Right cardiac atrium (tissue), 5 donors: ENCODE results near the gene FXYD3. TPM values are rescaled to one million over a fixed set of nuclear protein-coding genes. Genes with fewer than 3 reads are reported as not detected.

ENCODE experiments used
- ATAC-seq, 2 donors: fragments of 200-7000 bp; cut with Tn5 transposase; one replicate each; pipeline versions ENCODE4 v1.8.0 to v1.9.1; 2020; ENCODE audit warnings: moderate library complexity in 2 of 2, mild to moderate bottlenecking in 1 of 2
- DNase-seq, 3 donors: peaks; one replicate each; pipeline ENCODE4 v3.0.0-alpha.2; 2020
- H3K27ac ChIP-seq: one replicate; pipeline ENCODE4 v1.5.1; 2013; ENCODE audit warnings: mild to moderate bottlenecking, low read length, control low read depth, moderate library complexity
- H3K27me3 ChIP-seq: one replicate; pipeline ENCODE4 v1.6.1; 2013; ENCODE audit not compliant: control insufficient read depth, insufficient read depth
- H3K4me1 ChIP-seq: one replicate; pipeline ENCODE4 v1.6.1; 2013; ENCODE audit warnings: low read length; ENCODE audit not compliant: control insufficient read depth, insufficient read depth
- H3K4me3 ChIP-seq: one replicate; pipeline ENCODE4 v1.5.1; 2013; ENCODE audit warnings: low read length, control low read depth
- H3K9me3 ChIP-seq: one replicate; pipeline ENCODE4 v1.6.1; 2013; ENCODE audit warnings: low read length; ENCODE audit not compliant: control insufficient read depth
- WGBS: extraction: QIAGEN DNeasy Blood & Tissue Kit; methylation state at CpG from one replicate; pipeline ENCODE4 v1.1.7; 2013; 5-methylcytosine and 5-hydroxymethylcytosine counted together
- intact Hi-C, 4 donors: fragments of 100-400 bp; cut with DNase I; formaldehyde crosslinking; loops; one replicate each; pipeline versions ENCODE4 v1.11.0 to v1.14.0; 2022 to 2023
- polyA plus RNA-seq: library from polyadenylated mRNA; stranded (reverse); fragments of 200-250 nt; gene quantifications from one replicate; pipeline ENCODE4 v1.2.3, GENCODE V29; 2013
- total RNA-seq, 4 donors: library from RNA; stranded (reverse); fragmentation: NEBNext Ultra II Directional; extraction: Animal tissue kit (Norgen Biotek cat#: 25700); gene quantifications; one replicate each; pipeline ENCODE4 v1.2.1, GENCODE V29; 2021
- donor health status: healthy with polysubstance abuse.
- donor health status: DM: no; HTN: yes; CAD: no.
- donor health status: DM: no; HTN: no; CAD: no.
- donor health status: DM: no; HTN: yes; CAD: no; lungs with severe emphysema.
- donor health status: DM: yes; HTN: yes; CAD: no.

The FXYD3 gene
- total and polyA plus RNA-seq, 5 donors = 2.2 to 5.7 (median 4.8) TPM

DNA sequence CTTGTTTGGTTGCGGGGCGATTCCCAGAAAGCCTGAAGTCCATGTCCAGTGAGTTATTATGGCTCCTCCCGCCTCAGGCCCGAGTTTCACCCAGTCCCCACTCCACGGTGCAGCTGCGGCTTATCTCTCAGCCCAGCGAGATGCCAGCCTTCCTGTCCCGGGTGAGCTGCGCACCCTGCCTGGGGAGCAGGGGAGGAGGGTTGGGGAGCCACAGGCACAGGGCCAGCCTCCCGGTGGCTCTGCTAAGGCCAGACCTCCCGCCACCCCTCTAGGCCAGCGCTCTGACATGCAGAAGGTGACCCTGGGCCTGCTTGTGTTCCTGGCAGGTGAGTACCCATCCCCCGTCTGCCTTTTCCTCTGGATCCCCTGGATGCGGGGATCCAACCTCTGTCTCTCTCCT, 3.5 kb downstream of the FXYD3 start:
- WGBS = 55% methylated on average over 14 of the region's 14 CpGs
- H3K4me3 ChIP-seq = no peak overlapping the region
- DNase-seq (peak in 2 of 3 donors; percentile 26 to 57), ATAC-seq (no peak)
- H3K9me3 ChIP-seq = no peaks in the 10 kb centered on the region
- H3K27me3 ChIP-seq = no peaks in the 10 kb centered on the region
- H3K27ac ChIP-seq = peak overlapping the region; percentile 19
- H3K4me1 ChIP-seq = peaks cover 4% of the 10 kb centered on the region
- intact Hi-C loops = no loop called here

- WGBS = 67% methylated on average over 9 of the region's 9 CpGs
- Histone ChIP-seq H3K27ac (no peak overlapping the region), H3K9me3 (no peaks in the 10 kb centered on the region), H3K27me3 (no peaks in the 10 kb centered on the region), H3K4me3 (no peak overlapping the region), H3K4me1 (peaks cover 4% of the 10 kb centered on the region)
- ATAC-seq = no peak
- intact Hi-C loops = no loop called here
- DNase-seq = peak in 2 of 3 donors; percentile 19 to 29
These were observed 4.0 kb downstream of the FXYD3 start for GRCh38 chr19:35119578-35120155.

DNA sequence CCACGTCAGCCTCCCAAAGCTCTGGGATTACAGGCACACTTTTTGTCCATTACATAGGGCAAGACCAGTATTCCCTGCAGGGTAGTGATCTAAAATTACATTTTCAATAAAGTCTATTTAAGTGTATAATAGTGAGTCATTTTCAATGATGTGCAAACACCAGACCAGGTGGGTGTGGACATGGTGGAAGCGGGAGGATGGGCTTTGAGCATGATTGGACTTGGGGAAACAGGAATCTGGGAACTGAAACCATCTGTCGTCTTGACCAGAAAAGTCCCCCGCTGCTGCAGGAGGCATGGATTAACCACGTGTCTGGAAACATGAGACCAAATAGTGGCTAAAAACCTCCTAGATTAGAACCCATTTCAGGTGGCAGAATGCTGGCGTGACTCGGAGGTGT, 4.9 kb downstream of the FXYD3 start:
- peak in 1 of 3 donors; percentile 47 for DNase-seq
- Histone ChIP-seq H3K4me1 (peaks cover 4% of the 10 kb centered on the region), H3K27ac (no peak overlapping the region), H3K27me3 (no peaks in the 10 kb centered on the region), H3K9me3 (no peaks in the 10 kb centered on the region), H3K4me3 (no peak overlapping the region)
- intact Hi-C loops = no loop called here
- 63% methylated on average over 7 of the region's 7 CpGs for WGBS
- no peak for ATAC-seq

DNA sequence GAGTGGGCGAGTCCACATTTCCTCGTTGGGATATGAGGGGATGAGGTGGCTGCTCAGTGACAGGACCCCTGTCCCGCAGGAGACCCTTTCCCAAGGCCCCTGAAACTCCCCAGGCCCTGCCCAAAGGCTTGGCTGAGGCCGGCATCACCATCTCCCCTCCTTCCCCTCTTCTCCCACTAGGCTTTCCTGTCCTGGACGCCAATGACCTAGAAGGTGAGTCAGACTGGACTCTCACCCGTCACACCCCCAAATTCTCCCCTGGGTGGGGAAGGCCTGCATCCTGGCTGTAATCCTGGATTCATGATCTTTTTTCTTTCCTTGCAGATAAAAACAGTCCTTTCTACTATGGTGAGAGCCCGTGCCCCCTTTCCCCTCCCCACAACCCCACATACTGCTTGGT, 5.3 kb downstream of the FXYD3 start:
- DNase-seq = peak in 1 of 3 donors; percentile 5
- 73% methylated on average over 7 of the region's 7 CpGs for WGBS
- Histone ChIP-seq H3K27me3 (no peaks in the 10 kb centered on the region), H3K4me1 (peaks cover 4% of the 10 kb centered on the region), H3K27ac (no peak overlapping the region), H3K9me3 (no peaks in the 10 kb centered on the region), H3K4me3 (no peak overlapping the region)
- intact Hi-C loops = no loop called here
- no peak for ATAC-seq

DNA sequence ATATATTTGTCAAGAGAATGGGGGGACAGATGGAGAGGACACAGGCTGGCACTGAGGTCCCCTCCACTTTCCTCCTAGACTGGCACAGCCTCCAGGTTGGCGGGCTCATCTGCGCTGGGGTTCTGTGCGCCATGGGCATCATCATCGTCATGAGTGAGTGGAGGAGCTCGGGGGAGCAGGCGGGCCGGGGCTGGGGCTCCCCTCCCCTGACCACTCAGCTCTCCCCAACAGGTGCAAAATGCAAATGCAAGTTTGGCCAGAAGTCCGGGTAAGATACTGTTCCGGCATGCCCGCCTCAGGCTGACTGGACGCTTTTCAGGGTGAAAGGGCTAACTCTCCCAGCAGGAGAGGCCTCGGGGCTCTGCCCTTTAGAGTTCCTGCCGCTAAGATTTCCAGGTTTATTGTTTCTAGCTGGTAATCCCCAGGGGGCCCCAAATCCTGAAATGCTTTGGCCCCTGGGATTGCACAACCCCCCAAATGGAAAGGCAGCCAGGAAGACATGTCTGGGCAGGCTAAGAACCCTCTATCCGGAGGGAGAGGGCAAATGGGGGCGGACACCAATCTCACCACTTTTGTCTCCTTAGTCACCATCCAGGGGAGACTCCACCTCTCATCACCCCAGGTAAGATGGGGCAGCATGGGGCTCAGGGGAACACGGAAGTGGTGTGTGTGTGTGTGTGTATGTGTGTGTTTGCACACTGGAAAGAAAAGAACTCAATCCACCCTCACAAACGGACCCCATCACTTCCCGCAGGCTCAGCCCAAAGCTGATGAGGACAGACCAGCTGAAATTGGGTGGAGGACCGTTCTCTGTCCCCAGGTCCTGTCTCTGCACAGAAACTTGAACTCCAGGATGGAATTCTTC, 7.3 kb downstream of the FXYD3 start:
- DNase-seq (peak in 1 of 3 donors; percentile 58), ATAC-seq (no peak)
- intact Hi-C loops = no loop called here
- H3K4me1 ChIP-seq = peaks cover 4% of the 10 kb centered on the region
- H3K4me3 ChIP-seq = no peak overlapping the region
- peak overlapping the region; percentile 75 for H3K27ac ChIP-seq
- no peaks in the 10 kb centered on the region for H3K9me3 ChIP-seq
- 80% methylated on average over 19 of the region's 19 CpGs for WGBS
- H3K27me3 ChIP-seq = no peaks in the 10 kb centered on the region

- DNase-seq (peak; percentile 79 to 83 (median 81)), ATAC-seq (peak; percentile 21 to 31)
- Histone ChIP-seq H3K27me3 (no peaks in the 10 kb centered on the region), H3K27ac (peak overlapping the region; percentile 75), H3K4me1 (peaks cover 4% of the 10 kb centered on the region), H3K4me3 (no peak overlapping the region), H3K9me3 (no peaks in the 10 kb centered on the region)
- 62% methylated on average over 5 of the region's 5 CpGs for WGBS
- intact Hi-C loops = no loop called here
These were observed 8.0 kb downstream of the FXYD3 start for GRCh38 chr19:35123573-35123972.

DNA sequence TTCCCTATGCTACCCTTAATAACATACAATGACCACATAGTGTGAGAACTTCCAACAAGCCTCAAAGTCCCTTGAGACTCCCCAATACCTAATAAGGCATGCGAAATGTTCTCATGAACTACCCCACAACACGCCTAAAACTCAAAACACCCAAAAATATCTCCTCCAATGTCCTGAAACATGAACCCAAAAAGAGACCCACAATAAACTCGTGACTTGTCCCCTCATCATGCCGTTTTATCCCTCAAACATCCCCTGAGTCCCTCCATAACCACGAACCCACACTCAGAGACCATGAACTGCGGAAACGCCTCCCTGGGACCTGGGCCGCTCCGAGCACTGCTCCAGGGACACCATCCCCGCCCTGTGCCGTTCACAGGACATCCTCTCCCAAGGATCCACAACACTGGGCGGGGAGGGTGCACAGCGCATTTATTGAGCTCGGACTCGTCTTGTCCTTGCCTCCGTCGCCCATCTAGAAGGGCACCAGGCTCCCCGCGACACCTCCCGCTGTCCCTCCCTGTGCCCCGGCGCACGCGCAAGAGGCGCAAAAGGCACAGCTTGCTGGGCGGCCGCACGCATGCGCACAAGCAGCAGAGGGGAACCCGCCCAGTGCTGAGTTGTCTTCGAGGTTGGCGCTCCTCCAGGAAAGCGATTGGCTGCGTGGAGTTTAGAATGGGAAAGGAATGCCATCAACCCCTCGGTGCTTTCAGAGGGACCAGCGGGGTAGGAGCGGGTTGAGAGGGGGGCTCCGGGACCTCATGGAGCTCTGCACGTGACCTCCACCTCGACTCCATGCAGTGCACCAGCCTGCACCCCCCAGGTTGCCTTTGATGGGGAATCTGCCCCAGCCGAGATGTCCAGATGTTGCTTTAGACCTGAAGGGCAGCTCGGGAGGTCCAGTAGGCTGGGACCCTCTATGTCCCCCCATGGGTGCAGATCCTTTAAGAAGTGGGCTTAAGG, 8.8 kb downstream of the FXYD3 start:
- Histone ChIP-seq H3K4me1 (peaks cover 4% of the 10 kb centered on the region), H3K27ac (peak overlapping the region; percentile 75), H3K4me3 (peak overlapping the region; percentile 11), H3K27me3 (no peaks in the 10 kb centered on the region), H3K9me3 (no peaks in the 10 kb centered on the region)
- intact Hi-C loops = no loop called here
- peak; percentile 97 to 98 (median 98) for DNase-seq
- 7% methylated on average over 42 of the region's 42 CpGs for WGBS
- ATAC-seq = peak; percentile 93 to 95

DNA sequence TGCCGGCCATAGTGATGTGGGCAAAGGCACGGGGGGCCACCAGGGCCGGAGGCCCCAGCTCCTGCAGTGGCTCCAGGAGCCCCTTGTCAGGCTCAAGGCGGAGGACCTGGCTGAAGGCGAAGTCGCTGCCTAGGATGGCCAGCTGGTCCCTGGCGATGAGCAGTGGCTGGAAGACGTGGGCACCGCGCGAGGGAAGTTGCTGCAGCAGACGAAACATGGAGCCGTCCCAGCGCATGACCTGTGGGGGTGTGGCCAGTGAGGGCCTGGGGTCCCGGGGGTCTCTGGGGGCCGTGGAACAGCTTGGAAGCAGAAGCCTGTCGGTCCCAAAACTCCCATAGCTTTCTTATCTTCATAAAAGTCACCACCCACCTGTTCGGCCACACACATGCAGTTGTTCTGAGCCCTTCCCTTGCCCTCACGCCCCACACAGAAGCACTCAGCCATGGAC, 9.7 kb downstream of the FXYD3 start:
- 86% methylated on average over 19 of the region's 19 CpGs for WGBS

GRCh38 chr19:35125749-35126623, 10.4 kb downstream of the FXYD3 start:
- DNase-seq (no peak), ATAC-seq (no peak)
- Histone ChIP-seq H3K4me3 (no peak overlapping the region), H3K27me3 (no peaks in the 10 kb centered on the region), H3K4me1 (peaks cover 4% of the 10 kb centered on the region), H3K27ac (no peak overlapping the region), H3K9me3 (no peaks in the 10 kb centered on the region)
- 75% methylated on average over 35 of the region's 35 CpGs for WGBS
- intact Hi-C loops = no loop called here

More for the DNA sequence above, 9.7 kb downstream of the FXYD3 start:
- DNase-seq (peak in 1 of 3 donors; percentile 67), ATAC-seq (no peak)
- Histone ChIP-seq H3K27ac (peak overlapping the region; percentile 25), H3K27me3 (no peaks in the 10 kb centered on the region), H3K4me3 (no peak overlapping the region), H3K9me3 (no peaks in the 10 kb centered on the region), H3K4me1 (peaks cover 4% of the 10 kb centered on the region)
- intact Hi-C loops = no loop called here

DNA sequence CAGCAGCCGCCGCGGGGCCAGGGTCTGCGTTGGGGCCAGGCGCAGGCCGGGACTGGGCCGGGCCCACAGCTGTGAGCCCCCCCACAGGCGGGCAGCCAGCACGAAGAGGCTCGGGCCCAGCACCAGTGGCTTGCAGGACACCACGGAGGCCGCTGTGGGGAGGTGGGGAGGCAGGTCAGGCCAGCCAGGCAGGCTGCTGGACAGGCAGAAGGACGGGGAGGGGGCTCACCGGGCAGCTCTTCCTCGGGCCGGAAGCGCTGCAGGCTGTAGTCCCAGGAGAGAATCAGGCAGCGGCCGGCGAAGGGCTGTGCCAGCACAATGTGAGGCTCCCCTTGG, 11.0 kb downstream of the FXYD3 start:
- no peak overlapping the region for H3K4me3 ChIP-seq
- H3K4me1 ChIP-seq = peaks cover 4% of the 10 kb centered on the region
- WGBS = 42% methylated on average over 20 of the region's 20 CpGs
- no peak overlapping the region for H3K27ac ChIP-seq
- intact Hi-C loops = no loop called here
- no peaks in the 10 kb centered on the region for H3K9me3 ChIP-seq
- no peaks in the 10 kb centered on the region for H3K27me3 ChIP-seq
- peak; percentile 36 to 85 (median 74) for DNase-seq
- ATAC-seq = no peak
